HCEC 1CT (cell line): Measurements from ENCODE around the gene UGP2.
"Not testable (repeated sequence)": the region's sequence is repeated elsewhere in the genome, so short reads cannot be mapped to it uniquely, and the experiment has no call there.

Experiments used
- DNase-seq: peaks from one replicate; pipeline ENCODE4 v3.0.0-alpha.2; 2017

The UGP2 gene

GRCh38 chr2:63841254-63842022, at the start of gene UGP2:
TSS of gene UGP2 (plus strand) at chr2:63841896. CDS start at chr2:63842186, 290 bp downstream.
- DNase-seq: peak; percentile 96

GRCh38 chr2:63792530-63792929, 49.2 kb upstream of the UGP2 start:
- DNase-seq: peak; percentile 98

GRCh38 chr2:63796366-63796765, 45.3 kb upstream of the UGP2 start:
- DNase-seq: no peak

GRCh38 chr2:63796796-63797195, 44.9 kb upstream of the UGP2 start:
- no peak for DNase-seq

GRCh38 chr2:63801455-63801854, 40.2 kb upstream of the UGP2 start:
- DNase-seq: no peak

GRCh38 chr2:63805412-63805811, 36.3 kb upstream of the UGP2 start:
- no peak for DNase-seq

GRCh38 chr2:63808036-63808435, 33.7 kb upstream of the UGP2 start:
- not testable (repeated sequence) for DNase-seq

- not testable (repeated sequence) for DNase-seq
Measured at GRCh38 chr2:63808911-63809310, 32.8 kb upstream of the UGP2 start.

- no peak for DNase-seq
Measured at GRCh38 chr2:63811063-63811462, 30.6 kb upstream of the UGP2 start.

- DNase-seq: not testable (repeated sequence)
Measured at GRCh38 chr2:63811870-63812269, 29.8 kb upstream of the UGP2 start.

GRCh38 chr2:63814114-63814513, 27.6 kb upstream of the UGP2 start:
- DNase-seq: peak; percentile 70

- no peak for DNase-seq
Measured at GRCh38 chr2:63817382-63817781, 24.3 kb upstream of the UGP2 start.

- no peak for DNase-seq
Measured at GRCh38 chr2:63818271-63818670, 23.4 kb upstream of the UGP2 start.

- no peak for DNase-seq
Measured at GRCh38 chr2:63819256-63819655, 22.4 kb upstream of the UGP2 start.

- no peak for DNase-seq
Measured at GRCh38 chr2:63819765-63820717, 21.7 kb upstream of the UGP2 start.

- no peak for DNase-seq
Measured at GRCh38 chr2:63820969-63821368, 20.7 kb upstream of the UGP2 start.

- DNase-seq: no peak
Measured at GRCh38 chr2:63821396-63821795, 20.3 kb upstream of the UGP2 start.

- no peak for DNase-seq
Measured at GRCh38 chr2:63822478-63822877, 19.2 kb upstream of the UGP2 start.

- DNase-seq: peak; percentile 86
Measured at GRCh38 chr2:63827749-63828148, 13.9 kb upstream of the UGP2 start.

- no peak for DNase-seq
Measured at GRCh38 chr2:63831176-63831575, 10.5 kb upstream of the UGP2 start.

- no peak for DNase-seq
Measured at GRCh38 chr2:63834401-63834800, 7.3 kb upstream of the UGP2 start.

- DNase-seq: no peak
Measured at GRCh38 chr2:63837036-63837594, 4.6 kb upstream of the UGP2 start.

- DNase-seq: no peak
Measured at GRCh38 chr2:63840081-63840784, 1.5 kb upstream of the UGP2 start.
